A204.1 (cell line): ENCODE measurements around the gene RPRML.

ENCODE experiments used
- FAIRE-seq: peaks from 2 replicates; lab custom pipeline; 2012; peaks lifted over from hg19 to GRCh38; lab: Jason Lieb, UNC

Gene RPRML

DNA sequence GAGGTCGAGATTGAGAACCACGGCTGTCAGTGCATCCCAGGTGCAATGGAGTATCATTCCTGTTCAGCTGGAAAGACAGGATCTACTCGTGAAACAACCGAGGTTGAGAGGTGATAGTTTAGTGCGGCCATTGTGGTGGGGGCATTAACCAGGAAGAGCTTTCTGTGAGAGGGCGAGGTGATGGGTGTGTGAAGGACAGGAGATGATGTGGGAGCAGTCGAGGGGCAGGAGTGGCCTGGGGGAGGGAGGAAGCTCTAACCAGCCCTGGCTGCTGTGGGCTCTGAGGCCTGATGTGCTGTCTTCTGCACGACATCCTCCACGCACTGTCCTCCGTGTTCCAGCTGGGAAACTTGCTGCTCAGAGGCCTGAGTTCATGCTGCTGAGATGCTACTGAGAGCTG, 34.1 kb downstream of the RPRML start:
- FAIRE-seq: no peak

GRCh38 chr17:46943501-46944393, 35.3 kb downstream of the RPRML start:
- no peak for FAIRE-seq

- FAIRE-seq: no peak
Observed at GRCh38 chr17:46943218-46943500, 35.9 kb downstream of the RPRML start.

DNA sequence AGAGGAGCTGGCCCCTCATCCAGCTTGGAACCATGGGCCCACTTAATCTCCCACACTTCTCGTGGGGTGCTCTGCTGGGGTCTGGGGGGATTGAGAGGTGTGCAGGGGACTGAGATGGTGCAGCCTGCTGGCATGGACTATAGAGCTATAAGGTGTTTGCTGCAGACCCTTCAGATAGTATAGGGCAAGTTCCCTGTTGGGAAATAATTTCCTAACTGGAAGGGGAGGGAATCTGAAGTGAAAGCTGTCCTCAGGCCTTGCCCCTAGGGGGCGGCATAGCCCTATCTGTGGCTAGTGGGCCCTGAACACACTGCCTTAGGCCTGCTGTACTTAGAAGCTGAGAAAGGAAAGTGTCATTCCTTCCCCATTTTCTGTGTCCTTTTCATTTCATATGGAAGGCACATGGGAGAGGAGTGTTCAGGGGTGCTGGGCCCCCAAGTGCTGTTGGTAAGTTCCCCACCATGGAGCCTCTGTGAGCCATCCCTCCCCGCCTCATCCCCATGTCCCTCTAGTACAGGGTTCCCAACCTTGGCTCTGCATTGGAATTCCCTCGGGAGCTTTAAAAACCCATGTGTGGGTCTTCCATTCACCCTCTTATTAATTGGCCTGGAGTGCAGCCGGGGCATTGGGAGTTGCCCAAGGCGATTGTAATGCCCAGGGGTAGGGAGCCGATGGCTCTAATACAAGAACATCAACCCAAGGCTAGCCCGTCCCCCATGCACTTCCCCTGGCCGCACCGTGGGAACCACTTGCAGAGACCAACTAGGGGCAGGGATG, 36.4 kb downstream of the RPRML start:
- peak; percentile 79 for FAIRE-seq

GRCh38 chr17:46940692-46941404, 38.2 kb downstream of the RPRML start:
- FAIRE-seq: peak; percentile 16

DNA sequence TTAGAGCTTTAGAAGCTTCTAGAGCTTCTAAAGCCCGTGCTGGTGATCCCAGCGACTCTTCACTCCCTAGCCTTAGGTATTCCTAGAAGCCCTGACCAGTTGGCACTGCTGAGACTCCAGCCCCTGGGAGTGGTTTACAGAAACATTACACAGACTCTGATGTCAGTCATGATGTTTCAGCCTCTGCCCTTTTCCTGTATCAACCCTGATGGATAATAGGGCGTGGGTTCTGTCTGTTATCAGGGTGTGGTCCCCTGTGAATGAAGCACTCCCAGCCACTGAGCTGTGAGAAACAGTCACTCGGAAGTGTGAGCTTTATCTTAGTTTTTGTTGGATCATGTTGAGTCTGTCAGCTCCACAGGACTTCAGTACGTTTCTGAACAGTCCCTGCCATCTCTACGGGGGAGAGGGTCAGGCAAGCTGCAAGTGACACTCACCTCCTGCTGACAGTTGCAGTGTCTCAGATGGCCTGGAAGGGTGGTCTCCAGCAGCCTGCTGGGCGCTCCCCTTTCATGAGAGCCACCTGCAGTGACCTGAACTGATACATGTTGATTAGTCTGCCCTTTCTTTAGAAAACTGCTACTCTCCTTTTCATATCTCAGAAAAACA, 43.3 kb downstream of the RPRML start:
- FAIRE-seq: no peak

GRCh38 chr17:46931596-46931995, 47.5 kb downstream of the RPRML start:
- no peak for FAIRE-seq

DNA sequence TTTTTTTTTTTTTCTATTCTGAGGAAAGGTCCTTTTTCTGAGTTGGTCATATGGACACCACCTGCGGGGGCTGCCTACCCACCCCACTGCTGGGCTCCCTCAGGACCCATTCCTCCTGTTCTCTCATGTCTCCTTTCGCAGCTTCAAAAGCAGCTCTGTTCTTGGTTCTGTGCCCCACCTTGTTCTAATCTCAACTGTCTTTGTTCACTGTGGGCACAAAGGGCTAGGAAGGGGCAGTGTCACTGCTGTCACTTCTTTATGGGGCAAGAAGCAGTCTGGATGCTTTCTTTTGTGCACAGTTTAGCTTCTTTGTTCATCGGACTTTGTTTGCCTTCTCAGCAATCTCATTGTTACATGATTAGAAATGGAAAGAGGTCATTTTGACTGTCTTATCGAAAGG, 49.0 kb downstream of the RPRML start:
- no peak for FAIRE-seq

GRCh38 chr17:46929413-46929812, 49.6 kb downstream of the RPRML start:
- no peak for FAIRE-seq

DNA sequence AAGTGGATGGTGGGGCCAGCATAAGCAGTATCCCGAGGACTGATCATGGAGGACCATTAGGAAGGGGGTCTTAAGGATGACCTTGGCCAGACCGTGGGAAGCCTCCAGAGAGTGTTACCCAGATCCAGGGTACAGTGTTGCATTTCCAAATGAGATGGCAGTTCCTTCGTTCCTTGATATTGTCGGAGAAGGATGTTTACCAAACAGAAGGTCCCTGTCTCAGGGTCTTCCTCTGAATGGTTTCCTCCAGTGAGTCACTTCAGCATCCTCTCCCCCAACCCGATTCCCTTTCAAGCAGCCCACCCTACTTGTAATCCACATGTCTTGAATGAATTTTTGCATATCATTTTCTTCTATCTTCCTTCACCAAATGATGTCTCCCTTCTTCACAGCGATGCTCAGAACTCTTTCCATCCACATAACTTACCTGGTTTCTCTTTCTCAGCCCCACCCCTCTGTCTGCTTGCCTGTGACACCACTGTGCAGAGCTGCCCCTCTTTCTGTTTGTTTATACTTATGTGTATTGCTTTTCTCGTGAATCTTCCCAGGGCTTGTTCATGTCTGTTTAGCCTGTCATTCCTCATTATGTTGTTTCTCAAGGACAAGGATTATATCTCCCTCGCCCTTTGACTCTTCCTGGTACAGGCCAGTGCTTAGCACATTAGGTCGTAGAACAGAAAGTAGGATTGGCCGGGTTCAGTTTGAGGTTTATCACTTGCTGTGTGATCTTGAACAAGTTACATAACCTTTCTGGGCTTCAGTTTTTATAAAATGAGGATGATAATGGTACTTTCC, 50.4 kb downstream of the RPRML start:
- FAIRE-seq: no peak
